ENCODE data around the gene SLC8A3.

The SLC8A3 gene

DNA sequence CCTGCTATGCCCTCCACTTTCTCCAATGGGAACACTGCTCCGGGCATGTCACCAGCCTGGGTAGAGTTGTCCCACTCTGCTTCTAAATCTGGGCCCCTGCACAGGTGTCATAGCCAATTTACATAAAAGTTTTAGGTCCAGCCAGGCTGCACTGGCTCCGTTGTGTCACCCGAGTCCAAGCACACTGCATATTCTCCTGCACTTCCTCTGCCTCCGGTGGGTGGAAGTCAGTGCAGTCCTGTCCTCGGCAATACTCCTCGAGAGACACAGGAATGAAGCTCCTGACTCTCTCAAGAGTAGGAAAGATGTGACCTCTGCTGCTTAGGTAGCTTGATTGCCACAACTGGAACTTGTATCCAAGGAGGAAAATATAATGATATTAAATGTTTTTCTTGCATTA, 15.2 kb downstream of the SLC8A3 start:
- Histone ChIP-seq H3K9ac (ENCODE audit: low read length) (no peak overlapping the region), H3K36me3 (ENCODE audit: control insufficient read depth, insufficient read depth, low read length, severe bottlenecking) (no peaks in the 10 kb centered on the region), H3K27me3 (replicated peaks; ENCODE audit: control insufficient read depth, insufficient read depth, low read length) (no peaks in the 10 kb centered on the region), H3K9me3 (ENCODE audit: control insufficient read depth, low read length) (no peaks in the 10 kb centered on the region), H3K4me1 (ENCODE audit: control insufficient read depth, insufficient read depth, low read length) (no peaks in the 10 kb centered on the region), H3K4me3 (ENCODE audit: low read length) (no peak overlapping the region)
- DNase-seq (ENCODE audit: low read depth), result no peak

DNA sequence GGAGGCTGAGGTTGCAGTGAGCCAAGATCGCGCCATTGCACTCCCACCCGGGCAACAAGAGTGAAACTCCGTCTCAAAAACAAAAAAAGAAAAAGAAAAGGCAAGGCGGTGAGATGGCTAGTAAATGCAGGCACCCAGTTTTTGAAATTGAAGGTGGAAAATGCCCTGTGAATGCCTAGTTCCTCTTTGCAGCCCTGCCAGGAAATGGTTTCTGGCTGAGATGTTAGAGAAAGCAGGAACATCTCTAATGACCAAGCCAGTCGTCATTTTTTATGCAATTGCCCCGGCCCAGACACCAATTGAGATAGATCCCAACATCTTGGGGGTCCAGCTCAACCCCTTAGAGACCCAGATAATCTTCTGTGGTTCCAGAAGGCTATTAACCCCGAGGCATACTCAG, 17.0 kb downstream of the SLC8A3 start:
- Histone ChIP-seq H3K36me3 (ENCODE audit: control insufficient read depth, insufficient read depth, low read length, severe bottlenecking) (no peaks in the 10 kb centered on the region), H3K9me3 (ENCODE audit: control insufficient read depth, low read length) (no peaks in the 10 kb centered on the region), H3K4me1 (ENCODE audit: control insufficient read depth, insufficient read depth, low read length) (no peaks in the 10 kb centered on the region), H3K9ac (ENCODE audit: low read length) (no peak overlapping the region), H3K27me3 (replicated peaks; ENCODE audit: control insufficient read depth, insufficient read depth, low read length) (no peaks in the 10 kb centered on the region), H3K4me3 (ENCODE audit: low read length) (no peak overlapping the region)
- DNase-seq (ENCODE audit: low read depth), result no peak

DNA sequence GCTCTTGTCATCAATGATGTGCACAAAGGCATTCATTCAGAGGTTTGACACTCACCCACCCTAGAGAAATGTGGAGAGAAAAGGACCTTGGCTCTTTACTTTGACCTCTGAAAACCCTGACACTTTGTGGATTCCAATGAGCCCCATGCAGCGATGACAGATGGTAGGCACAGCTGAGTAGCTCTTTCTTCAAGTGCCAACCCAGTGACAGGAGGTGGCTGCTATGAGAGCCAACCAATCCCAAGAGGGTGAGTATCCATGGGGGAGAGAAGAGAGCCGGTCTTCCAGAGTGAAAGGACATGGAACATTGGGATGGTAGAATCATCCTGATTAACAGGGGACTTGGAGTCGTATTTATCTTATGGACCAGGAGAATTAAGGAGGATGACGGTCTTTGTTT, 17.8 kb downstream of the SLC8A3 start:
- no peaks in the 10 kb centered on the region for H3K27me3 ChIP-seq (replicated peaks; ENCODE audit: control insufficient read depth, insufficient read depth, low read length)
- H3K4me3 ChIP-seq (ENCODE audit: low read length), result no peak overlapping the region
- no peaks in the 10 kb centered on the region for H3K36me3 ChIP-seq (ENCODE audit: control insufficient read depth, insufficient read depth, low read length, severe bottlenecking)
- no peaks in the 10 kb centered on the region for H3K9me3 ChIP-seq (ENCODE audit: control insufficient read depth, low read length)
- H3K9ac ChIP-seq (ENCODE audit: low read length), result no peak overlapping the region
- H3K4me1 ChIP-seq (ENCODE audit: control insufficient read depth, insufficient read depth, low read length), result no peaks in the 10 kb centered on the region
- DNase-seq (ENCODE audit: low read depth), result no peak

DNA sequence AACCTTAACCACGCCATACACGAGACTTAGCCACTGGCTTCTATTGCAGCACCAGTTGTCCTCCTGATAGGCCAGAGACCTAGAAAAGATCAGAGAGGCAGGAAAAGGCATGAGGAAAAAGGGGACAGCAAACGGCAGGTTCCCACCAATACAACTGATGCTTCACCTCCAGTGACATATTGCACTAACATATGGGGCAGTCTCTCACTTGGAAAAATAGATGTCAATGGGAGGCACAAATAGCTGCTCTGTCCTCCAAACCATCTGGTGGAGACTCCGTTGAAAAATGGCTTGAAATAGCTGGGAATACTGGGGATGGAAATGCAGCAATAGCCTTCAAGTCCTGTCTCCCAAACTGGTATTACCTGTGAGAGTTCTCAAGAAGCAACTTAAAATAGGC, 20.3 kb downstream of the SLC8A3 start:
- Histone ChIP-seq H3K36me3 (ENCODE audit: control insufficient read depth, insufficient read depth, low read length, severe bottlenecking) (no peaks in the 10 kb centered on the region), H3K27me3 (replicated peaks; ENCODE audit: control insufficient read depth, insufficient read depth, low read length) (no peaks in the 10 kb centered on the region), H3K4me3 (ENCODE audit: low read length) (no peak overlapping the region), H3K9me3 (ENCODE audit: control insufficient read depth, low read length) (no peaks in the 10 kb centered on the region), H3K4me1 (ENCODE audit: control insufficient read depth, insufficient read depth, low read length) (no peaks in the 10 kb centered on the region), H3K9ac (ENCODE audit: low read length) (no peak overlapping the region)
- DNase-seq (ENCODE audit: low read depth), result no peak

DNA sequence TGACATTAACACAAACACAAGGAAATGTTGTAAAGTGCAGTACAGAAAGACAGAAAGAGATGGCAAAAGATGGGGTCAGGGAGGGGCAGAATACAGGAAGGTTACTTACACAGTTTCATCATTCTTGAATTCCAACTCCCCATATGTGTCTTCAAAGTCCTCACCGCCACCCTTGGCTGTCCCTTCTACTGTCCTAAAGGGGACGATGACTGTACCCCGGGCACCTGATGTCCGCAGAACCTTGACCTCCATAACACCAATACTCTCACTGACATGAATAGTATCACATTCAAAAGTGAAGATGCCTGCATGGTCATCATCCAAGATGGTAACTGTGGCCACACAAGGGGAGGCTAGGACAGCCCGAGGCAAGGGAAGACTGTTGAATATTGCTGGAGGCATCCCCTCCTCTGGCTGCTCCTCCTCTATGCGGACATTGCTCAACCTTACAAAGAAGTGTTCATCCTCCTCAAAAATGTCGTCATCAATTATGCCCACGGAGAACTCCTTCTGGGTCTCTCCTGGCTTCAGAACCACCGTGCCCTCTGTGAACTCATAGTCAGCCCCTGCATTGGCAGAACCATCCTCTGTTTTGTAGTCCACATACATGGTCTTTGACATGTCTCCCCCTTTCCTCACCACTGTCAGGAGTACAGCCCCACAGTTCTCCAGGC, 22.1 kb downstream of the SLC8A3 start:
- Histone ChIP-seq H3K4me1 (ENCODE audit: control insufficient read depth, insufficient read depth, low read length) (no peaks in the 10 kb centered on the region), H3K9me3 (ENCODE audit: control insufficient read depth, low read length) (no peaks in the 10 kb centered on the region), H3K36me3 (ENCODE audit: control insufficient read depth, insufficient read depth, low read length, severe bottlenecking) (no peaks in the 10 kb centered on the region), H3K4me3 (ENCODE audit: low read length) (no peak overlapping the region), H3K9ac (ENCODE audit: low read length) (no peak overlapping the region), H3K27me3 (replicated peaks; ENCODE audit: control insufficient read depth, insufficient read depth, low read length) (no peaks in the 10 kb centered on the region)
- no peak for DNase-seq (ENCODE audit: low read depth)

DNA sequence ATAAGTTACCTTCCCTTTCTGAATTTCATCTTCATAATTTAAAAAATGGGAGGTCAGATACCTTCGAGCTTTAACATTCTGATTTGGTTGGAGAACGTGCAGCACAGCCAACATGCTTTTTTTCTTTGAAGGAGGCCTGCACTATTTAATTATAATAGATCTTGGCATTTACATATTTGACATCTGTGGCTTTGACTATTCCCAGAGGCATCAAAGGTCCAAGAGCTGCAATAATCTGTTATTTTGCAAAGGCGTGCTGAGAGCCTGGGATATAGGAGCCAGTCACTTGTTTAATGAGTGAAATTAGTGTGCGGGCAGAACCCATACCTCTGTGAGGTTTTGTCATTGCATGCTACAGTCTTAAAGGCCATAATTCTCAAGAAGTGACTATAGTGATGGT, 26.4 kb downstream of the SLC8A3 start:
- no peaks in the 10 kb centered on the region for H3K4me1 ChIP-seq (ENCODE audit: control insufficient read depth, insufficient read depth, low read length)
- no peak overlapping the region for H3K4me3 ChIP-seq (ENCODE audit: low read length)
- H3K36me3 ChIP-seq (ENCODE audit: control insufficient read depth, insufficient read depth, low read length, severe bottlenecking), result no peaks in the 10 kb centered on the region
- H3K9ac ChIP-seq (ENCODE audit: low read length), result no peak overlapping the region
- DNase-seq (ENCODE audit: low read depth), result no peak
- H3K27me3 ChIP-seq (replicated peaks; ENCODE audit: control insufficient read depth, insufficient read depth, low read length), result peaks cover 8% of the 10 kb centered on the region
- no peaks in the 10 kb centered on the region for H3K9me3 ChIP-seq (ENCODE audit: control insufficient read depth, low read length)

DNA sequence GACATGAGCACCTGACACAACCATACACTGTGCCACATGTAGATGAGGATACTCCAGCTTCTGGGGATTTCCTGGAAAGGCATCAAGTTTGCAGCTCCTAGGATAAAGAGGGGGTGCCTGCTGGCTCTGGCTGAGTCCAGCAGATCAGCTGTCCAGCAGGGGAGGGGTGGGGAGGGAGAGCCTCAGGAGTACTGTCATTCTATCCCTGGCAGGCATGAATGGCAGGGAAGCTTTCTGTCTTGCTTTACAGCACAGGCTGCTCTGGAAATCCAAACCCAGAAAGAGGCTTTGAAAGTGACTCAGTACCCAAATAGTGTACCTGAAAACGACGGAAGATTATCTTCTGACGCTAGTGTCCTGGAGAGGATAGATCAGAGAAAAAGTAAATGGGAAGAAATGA, 32.2 kb downstream of the SLC8A3 start:
- Histone ChIP-seq H3K9me3 (ENCODE audit: control insufficient read depth, low read length) (no peaks in the 10 kb centered on the region), H3K4me1 (ENCODE audit: control insufficient read depth, insufficient read depth, low read length) (no peaks in the 10 kb centered on the region), H3K27me3 (replicated peaks; ENCODE audit: control insufficient read depth, insufficient read depth, low read length) (peaks cover 20% of the 10 kb centered on the region), H3K36me3 (ENCODE audit: control insufficient read depth, insufficient read depth, low read length, severe bottlenecking) (no peaks in the 10 kb centered on the region), H3K4me3 (ENCODE audit: low read length) (no peak overlapping the region), H3K9ac (ENCODE audit: low read length) (no peak overlapping the region)
- no peak for DNase-seq (ENCODE audit: low read depth)

DNA sequence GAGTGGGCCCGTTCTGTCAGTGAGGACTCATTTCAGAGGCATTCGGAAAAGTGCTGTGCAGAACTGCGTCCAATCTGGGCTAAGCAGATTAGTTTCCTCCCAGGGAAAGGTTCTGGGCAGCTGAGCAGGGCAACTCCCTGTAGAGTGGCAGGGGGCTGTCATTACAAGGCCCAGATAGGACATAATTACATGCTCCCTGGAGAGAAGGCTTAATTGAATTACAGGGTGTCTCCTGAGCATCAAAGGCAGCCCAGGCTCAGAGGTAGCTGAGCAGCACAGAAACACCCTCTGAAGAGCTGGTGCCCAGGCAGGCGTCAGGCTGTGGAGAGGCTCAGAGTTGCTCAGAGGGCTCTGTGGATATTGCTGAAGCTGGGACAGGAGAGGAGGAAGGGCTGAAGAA, 36.0 kb downstream of the SLC8A3 start:
- DNase-seq (ENCODE audit: low read depth), result no peak
- no peaks in the 10 kb centered on the region for H3K4me1 ChIP-seq (ENCODE audit: control insufficient read depth, insufficient read depth, low read length)

DNA sequence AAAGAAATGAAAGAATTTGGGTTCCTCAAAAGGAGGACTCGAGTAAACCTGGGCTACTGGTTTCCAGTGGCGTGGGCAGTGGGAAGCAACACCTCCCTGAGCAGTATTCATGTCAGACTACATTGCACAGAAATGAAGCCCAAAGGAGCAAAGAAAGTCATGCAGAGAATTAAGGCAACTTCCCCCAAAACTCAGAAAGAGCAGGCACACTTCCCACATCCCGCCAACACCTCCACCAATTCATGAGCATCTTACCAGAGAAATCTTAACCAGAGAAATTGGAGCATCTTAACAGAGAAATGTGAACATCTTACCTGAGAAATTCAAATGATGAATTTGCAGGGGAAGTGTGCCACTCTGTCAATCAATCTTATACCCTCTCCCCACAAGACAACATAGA, 36.7 kb downstream of the SLC8A3 start:
- Histone ChIP-seq H3K4me3 (ENCODE audit: low read length) (no peak overlapping the region), H3K9ac (ENCODE audit: low read length) (no peak overlapping the region), H3K36me3 (ENCODE audit: control insufficient read depth, insufficient read depth, low read length, severe bottlenecking) (no peaks in the 10 kb centered on the region), H3K4me1 (ENCODE audit: control insufficient read depth, insufficient read depth, low read length) (no peaks in the 10 kb centered on the region), H3K27me3 (replicated peaks; ENCODE audit: control insufficient read depth, insufficient read depth, low read length) (peaks cover 11% of the 10 kb centered on the region), H3K9me3 (ENCODE audit: control insufficient read depth, low read length) (no peaks in the 10 kb centered on the region)
- DNase-seq (ENCODE audit: low read depth), result no peak

More for the DNA sequence above, 36.0 kb downstream of the SLC8A3 start:
- Histone ChIP-seq H3K36me3 (ENCODE audit: control insufficient read depth, insufficient read depth, low read length, severe bottlenecking) (no peaks in the 10 kb centered on the region), H3K27me3 (replicated peaks; ENCODE audit: control insufficient read depth, insufficient read depth, low read length) (peaks cover 15% of the 10 kb centered on the region), H3K9me3 (ENCODE audit: control insufficient read depth, low read length) (no peaks in the 10 kb centered on the region), H3K9ac (ENCODE audit: low read length) (no peak overlapping the region), H3K4me3 (ENCODE audit: low read length) (no peak overlapping the region)

DNA sequence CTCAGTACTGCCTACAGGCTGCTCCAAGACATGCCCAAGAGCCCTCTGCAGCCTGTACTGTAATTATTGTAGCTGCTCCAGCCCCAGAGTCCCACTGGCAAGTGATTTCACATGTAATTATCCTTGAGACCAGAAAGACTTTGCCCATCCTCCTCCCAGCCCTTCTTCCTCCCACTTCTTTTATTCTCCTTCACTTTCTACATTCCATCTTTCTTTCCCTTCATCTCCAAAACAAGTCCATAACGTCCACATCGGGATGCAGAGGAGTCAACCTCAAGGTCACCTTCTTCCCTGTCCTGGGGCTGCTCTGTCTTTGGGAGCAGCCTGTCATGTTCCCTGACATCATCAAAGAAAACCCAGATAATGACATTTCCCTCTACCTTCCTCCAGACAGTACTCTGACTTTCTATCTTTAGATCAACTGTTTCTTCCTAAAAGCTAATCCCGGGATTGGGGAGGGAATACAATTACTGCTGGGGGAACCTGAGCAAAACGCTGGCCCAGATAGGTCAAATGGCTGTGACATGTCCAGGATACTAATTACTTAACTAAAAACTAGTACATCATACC, 39.1 kb downstream of the SLC8A3 start:
- no peak for DNase-seq (ENCODE audit: low read depth)
- H3K4me3 ChIP-seq (ENCODE audit: low read length), result no peak overlapping the region

DNA sequence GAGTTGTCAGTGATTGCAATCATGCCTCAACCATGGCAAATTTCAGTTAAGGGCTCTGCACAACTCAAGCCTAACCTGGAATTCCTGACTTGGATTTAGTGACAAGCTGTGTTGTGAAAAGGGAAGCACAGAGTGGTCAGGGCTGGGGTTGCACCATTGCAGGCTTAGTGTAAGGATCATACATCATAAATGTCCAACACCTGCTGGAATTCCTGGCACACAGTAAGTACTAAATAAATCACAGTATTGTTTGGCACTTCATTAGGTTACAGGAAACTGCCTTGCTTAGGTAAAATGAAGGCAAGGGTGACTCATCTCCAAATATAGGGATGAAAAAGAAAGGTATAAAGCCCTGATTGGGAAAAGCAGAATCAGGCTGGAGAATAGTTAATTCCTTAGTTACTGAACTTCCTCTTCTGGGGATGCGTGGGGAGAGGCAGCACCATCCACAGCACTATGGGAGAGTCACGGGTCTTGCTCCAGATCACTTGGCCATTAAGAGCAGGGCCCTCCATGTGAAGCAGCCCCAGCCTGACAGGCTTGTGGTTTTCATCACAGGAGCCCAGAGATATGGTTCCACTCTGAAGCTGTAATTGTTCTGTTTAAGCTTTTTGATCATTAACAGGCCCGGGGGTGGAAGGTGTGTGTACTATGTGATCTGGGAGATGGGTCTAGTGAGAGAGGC, 39.7 kb downstream of the SLC8A3 start:
- Histone ChIP-seq H3K9me3 (ENCODE audit: control insufficient read depth, low read length) (no peaks in the 10 kb centered on the region), H3K27me3 (replicated peaks; ENCODE audit: control insufficient read depth, insufficient read depth, low read length) (peaks cover 11% of the 10 kb centered on the region), H3K4me1 (ENCODE audit: control insufficient read depth, insufficient read depth, low read length) (no peaks in the 10 kb centered on the region), H3K9ac (ENCODE audit: low read length) (no peak overlapping the region), H3K36me3 (ENCODE audit: control insufficient read depth, insufficient read depth, low read length, severe bottlenecking) (no peaks in the 10 kb centered on the region), H3K4me3 (ENCODE audit: low read length) (no peak overlapping the region)
- no peak for DNase-seq (ENCODE audit: low read depth)

More for the DNA sequence above, 39.1 kb downstream of the SLC8A3 start:
- H3K27me3 ChIP-seq (replicated peaks; ENCODE audit: control insufficient read depth, insufficient read depth, low read length), result peaks cover 11% of the 10 kb centered on the region
- H3K9ac ChIP-seq (ENCODE audit: low read length), result no peak overlapping the region
- H3K9me3 ChIP-seq (ENCODE audit: control insufficient read depth, low read length), result no peaks in the 10 kb centered on the region
- H3K36me3 ChIP-seq (ENCODE audit: control insufficient read depth, insufficient read depth, low read length, severe bottlenecking), result no peaks in the 10 kb centered on the region
- H3K4me1 ChIP-seq (ENCODE audit: control insufficient read depth, insufficient read depth, low read length), result no peaks in the 10 kb centered on the region

All from adipocyte (in vitro differentiated cells).